Measurements from ENCODE around the gene GLRA3.

Gene GLRA3

GRCh38 chr4:174592985-174593335, 236.1 kb downstream of the GLRA3 start:
- DNase-seq (ENCODE audit: low spot score), result no peak

- DNase-seq (ENCODE audit: low spot score), result no peak
These were observed 236.6 kb downstream of the GLRA3 start for GRCh38 chr4:174592256-174592984.

DNA sequence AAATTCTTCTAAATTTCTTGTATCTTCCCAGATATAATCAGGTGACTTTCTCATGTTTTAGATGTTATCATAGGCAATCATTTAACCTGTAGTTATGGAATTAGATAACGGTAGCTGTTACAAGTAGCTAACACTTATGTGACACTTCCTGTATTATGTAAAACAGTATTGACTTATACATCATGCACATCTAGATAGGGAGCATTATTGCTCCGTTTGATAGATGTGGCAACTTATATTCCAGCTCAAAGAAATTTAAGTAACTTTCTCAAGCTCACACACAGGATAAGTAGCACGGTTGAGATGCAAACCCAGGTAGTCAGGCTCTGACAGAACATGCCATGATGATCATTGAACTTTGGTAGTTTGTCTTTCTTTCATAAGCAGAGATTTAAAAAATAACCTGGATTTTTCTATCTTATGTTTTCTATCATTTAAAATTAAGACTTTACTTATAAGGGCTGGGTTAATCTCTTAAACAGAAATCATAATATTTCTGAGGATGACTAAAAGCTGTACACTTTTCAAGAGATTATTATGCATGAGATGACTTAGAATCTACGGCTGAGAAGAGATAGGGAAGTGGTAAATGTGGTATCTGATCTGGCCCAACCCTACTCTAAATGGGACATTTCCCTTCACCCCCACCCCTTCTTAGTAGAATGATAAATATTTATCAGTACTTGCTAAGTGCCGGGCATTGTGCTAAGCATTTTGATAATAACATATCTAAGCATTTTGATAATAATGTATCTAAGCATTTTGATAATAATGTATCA, 237.6 kb downstream of the GLRA3 start:
- no peak for DNase-seq (ENCODE audit: low spot score)

DNA sequence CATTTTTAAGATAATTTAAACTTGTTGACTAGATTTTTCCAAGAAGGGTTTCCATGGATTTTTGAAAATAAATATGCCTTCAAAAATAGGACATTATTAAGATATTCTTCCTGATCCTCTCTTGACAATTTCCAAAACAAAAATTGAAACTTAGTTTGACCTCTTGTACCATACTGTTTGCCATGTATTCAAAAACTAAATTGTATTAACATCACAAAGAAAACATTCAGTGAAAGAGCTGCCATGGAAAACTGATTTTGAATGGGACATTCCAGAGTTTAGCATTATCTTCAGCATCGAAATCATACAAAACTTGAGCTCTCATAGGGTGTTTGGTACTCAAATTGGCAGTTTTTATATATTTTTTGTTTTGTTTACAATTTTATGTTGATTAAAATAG, 238.7 kb downstream of the GLRA3 start:
- DNase-seq (ENCODE audit: low spot score), result no peak

Data from HuH-7 (cell line).